ENCODE results near the gene FGF1.

DNA sequence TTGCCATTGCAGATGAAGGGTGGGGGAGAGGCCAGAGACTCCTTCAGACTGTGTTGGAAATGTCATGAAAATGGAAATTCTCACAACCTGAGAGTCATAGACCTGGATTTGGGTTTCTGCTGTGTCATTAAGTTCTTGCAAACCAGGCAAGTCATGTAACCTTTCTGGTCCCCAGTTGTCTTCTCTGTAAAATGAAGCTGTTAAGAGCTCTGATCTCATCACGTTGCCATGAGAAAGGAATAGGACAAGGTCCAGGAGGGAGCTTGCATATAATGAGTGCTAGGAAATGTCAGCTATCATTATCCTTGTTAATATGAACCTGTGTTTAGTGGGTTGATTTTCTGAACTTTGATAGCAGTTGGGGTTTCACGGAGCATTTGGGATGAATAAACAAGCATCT lies 59.1 kb downstream of the FGF1 start:
- TF ChIP-seq, protein P1, sequence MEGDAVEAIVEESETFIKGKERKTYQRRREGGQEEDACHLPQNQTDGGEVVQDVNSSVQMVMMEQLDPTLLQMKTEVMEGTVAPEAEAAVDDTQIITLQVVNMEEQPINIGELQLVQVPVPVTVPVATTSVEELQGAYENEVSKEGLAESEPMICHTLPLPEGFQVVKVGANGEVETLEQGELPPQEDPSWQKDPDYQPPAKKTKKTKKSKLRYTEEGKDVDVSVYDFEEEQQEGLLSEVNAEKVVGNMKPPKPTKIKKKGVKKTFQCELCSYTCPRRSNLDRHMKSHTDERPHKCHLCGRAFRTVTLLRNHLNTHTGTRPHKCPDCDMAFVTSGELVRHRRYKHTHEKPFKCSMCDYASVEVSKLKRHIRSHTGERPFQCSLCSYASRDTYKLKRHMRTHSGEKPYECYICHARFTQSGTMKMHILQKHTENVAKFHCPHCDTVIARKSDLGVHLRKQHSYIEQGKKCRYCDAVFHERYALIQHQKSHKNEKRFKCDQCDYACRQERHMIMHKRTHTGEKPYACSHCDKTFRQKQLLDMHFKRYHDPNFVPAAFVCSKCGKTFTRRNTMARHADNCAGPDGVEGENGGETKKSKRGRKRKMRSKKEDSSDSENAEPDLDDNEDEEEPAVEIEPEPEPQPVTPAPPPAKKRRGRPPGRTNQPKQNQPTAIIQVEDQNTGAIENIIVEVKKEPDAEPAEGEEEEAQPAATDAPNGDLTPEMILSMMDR (conservative IDR thresholded peaks at IDR 0.05; ENCODE audit: low read length) = no peak
- TF ChIP-seq EZH2phosphoT487 (IDR thresholded peaks at IDR 0.05; ENCODE audit: borderline replicate concordance) = no peak

Measured in Loucy (cell line).